Naive thymus-derived CD4-positive, alpha-beta T cell (primary cell): ENCODE data around the gene BTNL3. TPM values are rescaled to one million over a fixed set of nuclear protein-coding genes. Genes with fewer than 3 reads are reported as not detected.

Source experiments
- ATAC-seq: fragments of 150-1000 bp; cut with Tn5 transposase; 2 replicates; pipeline ENCODE4 v1.10.0; 2021; ENCODE audit warnings: mild to moderate bottlenecking, moderate library complexity
- CTCF ChIA-PET: fragments of 350-600 bp; sonication (Branson Sonifier 250); formaldehyde crosslinking; loops from one replicate; lab custom pipeline; 2021; ENCODE audit warnings: antibody characterized with exemption; lab: Charles Lee
- POLR2A ChIA-PET: fragments of 350-600 bp; sonication (Branson Sonifier 250); formaldehyde crosslinking; loops from one replicate; lab custom pipeline; 2021; ENCODE audit warnings: antibody characterized with exemption, inconsistent platforms; lab: Charles Lee
- DNase-seq, 9 donors: peaks; one replicate each; pipeline versions ENCODE4 v3.0.0 to v3.0.0-alpha.2; 2020 to 2022; ENCODE audit warnings: mixed read lengths in 1 of 9
- H3K27ac ChIP-seq: one replicate; pipeline ENCODE4 v1.7.0; 2013; ENCODE audit warnings: mild to moderate bottlenecking, low read depth, low read length, moderate library complexity
- H3K27me3 ChIP-seq, 2 donors: one replicate each; pipeline ENCODE4 v1.7.0; 2013; ENCODE audit warnings: low read length in 2 of 2, mild to moderate bottlenecking in 2 of 2, moderate library complexity in 2 of 2; ENCODE audit not compliant: control insufficient read depth in 2 of 2, insufficient read depth in 2 of 2
- H3K36me3 ChIP-seq, 3 experiments: 1 replicate in 2 of 3; 2 replicates in 1 of 3; pipeline ENCODE4 v1.7.0; 2013; ENCODE audit warnings: low read length in 3 of 3, mild to moderate bottlenecking in 3 of 3, moderate library complexity in 1 of 3; ENCODE audit not compliant: insufficient read depth in 3 of 3, control insufficient read depth in 2 of 3
- H3K4me1 ChIP-seq, 2 donors: one replicate each; pipeline ENCODE4 v1.7.0; 2013; ENCODE audit warnings: low read length in 2 of 2, mild to moderate bottlenecking in 2 of 2, moderate library complexity in 1 of 2; ENCODE audit not compliant: control insufficient read depth in 2 of 2, insufficient read depth in 2 of 2
- H3K4me3 ChIP-seq: 2 replicates; pipeline ENCODE4 v1.7.0; 2013; ENCODE audit warnings: mild to moderate bottlenecking, low read length
- H3K9me3 ChIP-seq, 3 experiments: 1 replicate in 2 of 3; 2 replicates in 1 of 3; pipeline ENCODE4 v1.7.0; 2013; ENCODE audit warnings: low read length in 3 of 3; ENCODE audit not compliant: control insufficient read depth in 2 of 3
- H3K27ac Mint-ChIP-seq, 9 donors: one replicate each; pipeline ENCODE4 v1.8.0; 2020 to 2022; ENCODE audit warnings: mixed read lengths in 9 of 9, mild to moderate bottlenecking in 8 of 9, moderate library complexity in 5 of 9, inconsistent platforms in 2 of 9
- H3K27me3 Mint-ChIP-seq, 5 donors: one replicate each; pipeline ENCODE4 v1.8.0; 2021 to 2022; ENCODE audit warnings: mixed read lengths in 5 of 5, mild to moderate bottlenecking in 1 of 5
- H3K36me3 Mint-ChIP-seq, 5 donors: one replicate each; pipeline ENCODE4 v1.8.0; 2020 to 2022; ENCODE audit warnings: mixed read lengths in 5 of 5, mild to moderate bottlenecking in 3 of 5, inconsistent platforms in 1 of 5
- H3K4me1 Mint-ChIP-seq, 7 donors: one replicate each; pipeline ENCODE4 v1.8.0; 2020 to 2022; ENCODE audit warnings: mixed read lengths in 7 of 7, mild to moderate bottlenecking in 3 of 7, inconsistent platforms in 1 of 7
- H3K4me3 Mint-ChIP-seq, 10 donors: one replicate each; pipeline ENCODE4 v1.8.0; 2020 to 2022; ENCODE audit warnings: mild to moderate bottlenecking in 10 of 10, mixed read lengths in 10 of 10, moderate library complexity in 6 of 10, inconsistent platforms in 2 of 10
- H3K9me3 Mint-ChIP-seq, 11 donors: one replicate each; pipeline ENCODE4 v1.8.0; 2020 to 2022; ENCODE audit warnings: mixed read lengths in 11 of 11, mild to moderate bottlenecking in 4 of 11, inconsistent platforms in 1 of 11, moderate library complexity in 1 of 11
- intact Hi-C, 2 donors: fragments of 100-400 bp; cut with micrococcal nuclease; formaldehyde crosslinking; loops; one replicate each; pipeline ENCODE4 v1.15.1; 2023
- polyA plus RNA-seq, 2 donors: library from polyadenylated mRNA; unstranded; fragments of 300-500 nt; fragmentation: Illumina TruSeq; gene quantifications; one replicate each; pipeline ENCODE4 v1.2.3, GENCODE V29; 2021
- total RNA-seq, 6 experiments: library from RNA in 5 of 6; stranded (reverse) in 5 of 6; gene quantifications; 1 replicate in 5 of 6; 2 replicates in 1 of 6; pipeline ENCODE4 v1.2.3 and lab custom pipeline; 2021 to 2026

Gene BTNL3
- total and polyA plus RNA-seq, 7 experiments from 2014 or later: not detected

GRCh38 chr5:181051841-181052671, 63.4 kb downstream of the BTNL3 start:
- Histone ChIP-seq H3K9me3 (no peaks in the 10 kb centered on the region), H3K36me3 (no peaks in the 10 kb centered on the region), H3K27ac (no peak overlapping the region), H3K27me3 (peaks cover 0 to 20% of the 10 kb centered on the region in 2 donors), H3K4me1 (peaks cover 4 to 8% of the 10 kb centered on the region in 2 donors), H3K4me3 (no peak overlapping the region)
- CTCF ChIA-PET: no interaction called here
- DNase-seq: no peak
- peak overlapping the region; percentile 64 to 92 (median 80) for H3K4me3 Mint-ChIP-seq
- peaks cover 0 to 5% (median 0%) of the 10 kb centered on the region in 11 donors for H3K9me3 Mint-ChIP-seq
- ATAC-seq: no peak
- H3K27ac Mint-ChIP-seq: no peak overlapping the region
- POLR2A ChIA-PET: no interaction called here
- no peaks in the 10 kb centered on the region for H3K36me3 Mint-ChIP-seq
- peaks cover 67 to 82% (median 76%) of the 10 kb centered on the region in 5 donors for H3K27me3 Mint-ChIP-seq
- H3K4me1 Mint-ChIP-seq: peaks cover 10 to 27% (median 21%) of the 10 kb centered on the region in 7 donors
- intact Hi-C loops: loop anchor here in 1 of 2 donors (2.0 to 10.0 kb wide), 2 partner anchors 63 to 187 kb away; partner anchors contain the start of gene ZFP62

- no peak overlapping the region for H3K27ac Mint-ChIP-seq
- ChIA-PET POLR2A (no interaction called here), CTCF (no interaction called here)
- peaks cover 4 to 8% of the 10 kb centered on the region in 2 donors for H3K4me1 ChIP-seq
- DNase-seq (peak in 4 of 9 donors; percentile 9 to 16 (median 12)), ATAC-seq (peak; percentile 23)
- H3K27ac ChIP-seq: no peak overlapping the region
- peaks cover 10 to 27% (median 21%) of the 10 kb centered on the region in 7 donors for H3K4me1 Mint-ChIP-seq
- peaks cover 0 to 18% of the 10 kb centered on the region in 2 donors for H3K27me3 ChIP-seq
- H3K36me3 ChIP-seq: no peaks in the 10 kb centered on the region
- intact Hi-C loops: loop anchor here in 1 of 2 donors (2.0 to 10.0 kb wide), 2 partner anchors 62 to 188 kb away; partner anchors contain the start of gene ZFP62
- H3K9me3 Mint-ChIP-seq: peaks cover 0 to 5% (median 0%) of the 10 kb centered on the region in 11 donors
- H3K9me3 ChIP-seq: no peaks in the 10 kb centered on the region
- peak overlapping the region; percentile 22 for H3K4me3 ChIP-seq
- H3K36me3 Mint-ChIP-seq: no peaks in the 10 kb centered on the region
- H3K4me3 Mint-ChIP-seq: peak overlapping the region; percentile 75 to 92 (median 80)
- H3K27me3 Mint-ChIP-seq: peaks cover 71 to 82% (median 79%) of the 10 kb centered on the region in 5 donors
Observed at GRCh38 chr5:181052672-181053487, 64.2 kb downstream of the BTNL3 start.

- CTCF ChIA-PET: no interaction called here
- H3K9me3 ChIP-seq: no peaks in the 10 kb centered on the region
- POLR2A ChIA-PET: no interaction called here
- Mint-ChIP-seq H3K4me3 (peak overlapping the region; percentile 32 to 80 (median 74)), H3K27me3 (peaks cover 78 to 84% (median 82%) of the 10 kb centered on the region in 5 donors), H3K4me1 (peaks cover 10 to 28% (median 21%) of the 10 kb centered on the region in 7 donors), H3K36me3 (no peaks in the 10 kb centered on the region), H3K9me3 (peaks cover 0 to 5% (median 0%) of the 10 kb centered on the region in 11 donors), H3K27ac (peak overlapping the region in 1 of 9 donors; percentile 69)
- peak in 1 of 9 donors; percentile 13 for DNase-seq
- H3K4me1 ChIP-seq: peaks cover 4 to 8% of the 10 kb centered on the region in 2 donors
- H3K36me3 ChIP-seq: no peaks in the 10 kb centered on the region
- intact Hi-C loops: loop anchor here in 1 of 2 donors (2.0 to 10.0 kb wide), 2 partner anchors 61 to 189 kb away; partner anchors contain the start of gene ZFP62
- H3K27me3 ChIP-seq: peaks cover 0 to 12% of the 10 kb centered on the region in 2 donors
- no peak overlapping the region for H3K27ac ChIP-seq
- peak overlapping the region; percentile 22 for H3K4me3 ChIP-seq
- ATAC-seq: no peak
Observed at GRCh38 chr5:181053488-181054121, 65.0 kb downstream of the BTNL3 start.

GRCh38 chr5:181054138-181054537, 65.5 kb downstream of the BTNL3 start:
- CTCF ChIA-PET: no interaction called here
- POLR2A ChIA-PET: no interaction called here
- Histone ChIP-seq H3K27me3 (peaks cover 0 to 12% of the 10 kb centered on the region in 2 donors), H3K4me3 (peak overlapping the region; percentile 22), H3K9me3 (no peaks in the 10 kb centered on the region), H3K4me1 (peaks cover 4 to 8% of the 10 kb centered on the region in 2 donors), H3K36me3 (no peaks in the 10 kb centered on the region), H3K27ac (no peak overlapping the region)
- peak overlapping the region; percentile 26 to 81 (median 64) for H3K4me3 Mint-ChIP-seq
- ATAC-seq: no peak
- peaks cover 10 to 31% (median 21%) of the 10 kb centered on the region in 7 donors for H3K4me1 Mint-ChIP-seq
- H3K27me3 Mint-ChIP-seq: peaks cover 80 to 87% (median 85%) of the 10 kb centered on the region in 5 donors
- H3K36me3 Mint-ChIP-seq: no peaks in the 10 kb centered on the region
- no peak for DNase-seq
- H3K9me3 Mint-ChIP-seq: peaks cover 0 to 5% (median 0%) of the 10 kb centered on the region in 11 donors
- intact Hi-C loops: loop anchor here in 1 of 2 donors (10.0 kb wide), 1 partner anchor 189 kb away; the partner anchor contains the start of gene ZFP62
- H3K27ac Mint-ChIP-seq: no peak overlapping the region

- H3K4me3 ChIP-seq: no peak overlapping the region
- DNase-seq (no peak), ATAC-seq (no peak)
- H3K9me3 Mint-ChIP-seq: peaks cover 0 to 3% (median 0%) of the 10 kb centered on the region in 11 donors
- no peak overlapping the region for H3K27ac Mint-ChIP-seq
- peaks cover 10 to 31% (median 21%) of the 10 kb centered on the region in 7 donors for H3K4me1 Mint-ChIP-seq
- POLR2A ChIA-PET: no interaction called here
- intact Hi-C loops: loop anchor here in 1 of 2 donors (10.0 kb wide), 1 partner anchor 190 kb away; the partner anchor contains the start of gene ZFP62
- peaks cover 0 to 12% of the 10 kb centered on the region in 2 donors for H3K27me3 ChIP-seq
- no peaks in the 10 kb centered on the region for H3K36me3 ChIP-seq
- CTCF ChIA-PET: no interaction called here
- peaks cover 75 to 85% (median 82%) of the 10 kb centered on the region in 5 donors for H3K27me3 Mint-ChIP-seq
- no peak overlapping the region for H3K27ac ChIP-seq
- no peaks in the 10 kb centered on the region for H3K9me3 ChIP-seq
- H3K36me3 Mint-ChIP-seq: no peaks in the 10 kb centered on the region
- peaks cover 4 to 8% of the 10 kb centered on the region in 2 donors for H3K4me1 ChIP-seq
- H3K4me3 Mint-ChIP-seq: peak overlapping the region in 8 of 10 donors; percentile 26 to 81 (median 71)
Observed at GRCh38 chr5:181054871-181055459, 66.3 kb downstream of the BTNL3 start.
